Tibial nerve (tissue), 4 donors: ENCODE data around the gene BCR. TPM values are rescaled to one million over a fixed set of nuclear protein-coding genes. Genes with fewer than 3 reads are reported as not detected.
A peak's percentile ranks its signal among the peaks of the same experiment; 100 is the strongest.

Experiments used
- DNase-seq, 2 donors: peaks; one replicate each; pipeline ENCODE4 v3.0.0-alpha.2; 2019; ENCODE audit warnings: low spot score in 2 of 2
- H3K27ac ChIP-seq, 4 donors: fragments of 200-600 bp; sonication (generic) in 3 of 4; one replicate each; pipeline ENCODE4 v1.5.1; 2017 to 2019; ENCODE audit warnings: mild to moderate bottlenecking in 1 of 4
- H3K27me3 ChIP-seq, 2 donors: fragments of 200-600 bp; sonication (generic) in 1 of 2; one replicate each; pipeline versions ENCODE4 v1.5.1 to v1.6.0; 2017 to 2019
- H3K36me3 ChIP-seq, 3 donors: fragments of 200-600 bp; sonication (generic); one replicate each; pipeline ENCODE4 v1.5.1; 2018 to 2019
- H3K4me1 ChIP-seq, 4 donors: fragments of 200-600 bp; sonication (generic) in 3 of 4; one replicate each; pipeline ENCODE4 v1.5.1; 2017 to 2019
- H3K4me3 ChIP-seq, 4 donors: fragments of 200-600 bp; sonication (generic) in 3 of 4; one replicate each; pipeline ENCODE4 v1.5.1; 2017 to 2019; ENCODE audit warnings: mild to moderate bottlenecking in 1 of 4, moderate library complexity in 1 of 4
- H3K9me3 ChIP-seq, 4 donors: fragments of 200-600 bp; sonication (generic) in 3 of 4; one replicate each; pipeline ENCODE4 v1.5.1; 2017 to 2019
- CTCF ChIP-seq, 5 experiments: fragments of 200-600 bp in 3 of 5; fragments of 450-650 bp in 2 of 5; sonication (generic) in 3 of 5; IDR thresholded peaks; one replicate each; pipeline ENCODE4 v1.5.1; 2016 to 2019; ENCODE audit warnings: antibody characterized with exemption in 5 of 5, mild to moderate bottlenecking in 3 of 5, moderate library complexity in 2 of 5
- EP300 ChIP-seq, 2 donors: sonication (generic); formaldehyde crosslinking; IDR thresholded peaks; one replicate each; pipeline ENCODE4 v1.6.1; 2017; ENCODE audit warnings: antibody characterized with exemption in 2 of 2, mild to moderate bottlenecking in 1 of 2
- POLR2A ChIP-seq, 2 donors: fragments of 450-650 bp; IDR thresholded peaks; one replicate each; pipeline ENCODE4 v1.6.1; 2017; ENCODE audit warnings: antibody characterized with exemption in 2 of 2, mild to moderate bottlenecking in 2 of 2, moderate library complexity in 2 of 2
- WGBS, 2 donors: methylation state at CpG; one replicate each; pipeline ENCODE4 v1.1.5; 2018; 5-methylcytosine and 5-hydroxymethylcytosine counted together
- total RNA-seq, 4 donors: library from RNA; depleted of rRNA; stranded (reverse); fragments of >200 nt; gene quantifications; one replicate each; pipeline ENCODE4 v1.1.0, GENCODE V29; 2016

The BCR gene
- total RNA-seq, 4 donors from 2014 or later = 99.0 to 174 (median 120) TPM

- Histone ChIP-seq H3K36me3 (peaks cover 0 to under 1% (median 0%) of the 10 kb centered on the region in 3 donors), H3K27ac (no peak overlapping the region), H3K9me3 (no peaks in the 10 kb centered on the region), H3K4me1 (peaks cover 0 to 53% (median 24%) of the 10 kb centered on the region in 4 donors), H3K27me3 (no peaks in the 10 kb centered on the region), H3K4me3 (no peak overlapping the region)
- DNase-seq = no peak
- TF ChIP-seq CTCF (IDR thresholded peaks at IDR 0.05) (no peak), POLR2A (IDR thresholded peaks at IDR 0.05) (no peak), EP300 (IDR thresholded peaks at IDR 0.05) (no peak)
- 100% methylated on average over 1 of the region's 1 CpG for WGBS, 2 donors
These were observed 37.2 kb upstream of the BCR start for GRCh38 chr22:23143119-23143518.

GRCh38 chr22:23144432-23144831 lies 35.9 kb upstream of the BCR start:
- no peak for DNase-seq
- Histone ChIP-seq H3K27me3 (no peaks in the 10 kb centered on the region), H3K9me3 (no peaks in the 10 kb centered on the region), H3K4me3 (peak overlapping the region in 2 of 4 donors; percentile 50 to 59), H3K36me3 (peaks cover 0 to 11% (median 0%) of the 10 kb centered on the region in 3 donors), H3K27ac (peak overlapping the region in 3 of 4 donors; percentile 79 to 95 (median 89)), H3K4me1 (peaks cover 0 to 52% (median 22%) of the 10 kb centered on the region in 4 donors)
- 90 to 93% methylated on average over 4 of the region's 4 CpGs for WGBS, 2 donors
- TF ChIP-seq CTCF (IDR thresholded peaks at IDR 0.05) = no peak
- TF ChIP-seq POLR2A (IDR thresholded peaks at IDR 0.05) = no peak
- TF ChIP-seq EP300 (IDR thresholded peaks at IDR 0.05) = no peak

GRCh38 chr22:23144932-23145877 lies 35.1 kb upstream of the BCR start, which contains the start of gene RAB36:
TSS of gene RAB36 (plus strand) at chr22:23145477. CDS start at chr22:23146617, 1,140 bp downstream.
- Histone ChIP-seq H3K27ac (peak within 1 kb of the TSS; percentile 65 to 95 (median 84)), H3K27me3 (no peaks in the 10 kb centered on the region), H3K36me3 (peaks cover 0 to 19% (median 0%) of the 10 kb centered on the region in 3 donors), H3K9me3 (no peaks in the 10 kb centered on the region), H3K4me3 (peak within 1 kb of the TSS; percentile 31 to 59 (median 48)), H3K4me1 (peaks cover 0 to 52% (median 22%) of the 10 kb centered on the region in 4 donors)
- peak; percentile 98 to 99 for DNase-seq
- TF ChIP-seq CTCF (IDR thresholded peaks at IDR 0.05) (no peak), EP300 (IDR thresholded peaks at IDR 0.05) (peak in 1 of 2 donors; percentile 70), POLR2A (IDR thresholded peaks at IDR 0.05) (peak in 1 of 2 donors; percentile 8)
- 2 to 10% methylated on average over 38 to 51 of the region's 62 CpGs for WGBS, 2 donors

- Histone ChIP-seq H3K4me1 (peaks cover 0 to 52% (median 22%) of the 10 kb centered on the region in 4 donors), H3K9me3 (no peaks in the 10 kb centered on the region), H3K27ac (peak overlapping the region; percentile 65 to 95 (median 84)), H3K4me3 (peak overlapping the region; percentile 31 to 59 (median 48)), H3K27me3 (no peaks in the 10 kb centered on the region), H3K36me3 (peaks cover 0 to 26% (median 0%) of the 10 kb centered on the region in 3 donors)
- no peak for TF ChIP-seq EP300 (IDR thresholded peaks at IDR 0.05)
- no peak for TF ChIP-seq CTCF (IDR thresholded peaks at IDR 0.05)
- no peak for TF ChIP-seq POLR2A (IDR thresholded peaks at IDR 0.05)
- DNase-seq = no peak
- 63 to 75% methylated on average over 2 of the region's 2 CpGs for WGBS, 2 donors
These were observed 34.3 kb upstream of the BCR start for GRCh38 chr22:23145878-23146470.
